HG03575 (cell line): ENCODE measurements around the gene FPGT.
"Not testable (repeated sequence)": the region's sequence is repeated elsewhere in the genome, so short reads cannot be mapped to it uniquely, and the experiment has no call there.

ENCODE experiments used
- ATAC-seq: cut with Tn5 transposase; IDR thresholded peaks from one replicate; pipeline ENCODE4 v1.9.1; 2021; ENCODE audit not compliant: unreplicated experiment, insufficient number of reproducible peaks, low FRiP score; ENCODE audit errors: extremely low read depth

Gene FPGT

DNA sequence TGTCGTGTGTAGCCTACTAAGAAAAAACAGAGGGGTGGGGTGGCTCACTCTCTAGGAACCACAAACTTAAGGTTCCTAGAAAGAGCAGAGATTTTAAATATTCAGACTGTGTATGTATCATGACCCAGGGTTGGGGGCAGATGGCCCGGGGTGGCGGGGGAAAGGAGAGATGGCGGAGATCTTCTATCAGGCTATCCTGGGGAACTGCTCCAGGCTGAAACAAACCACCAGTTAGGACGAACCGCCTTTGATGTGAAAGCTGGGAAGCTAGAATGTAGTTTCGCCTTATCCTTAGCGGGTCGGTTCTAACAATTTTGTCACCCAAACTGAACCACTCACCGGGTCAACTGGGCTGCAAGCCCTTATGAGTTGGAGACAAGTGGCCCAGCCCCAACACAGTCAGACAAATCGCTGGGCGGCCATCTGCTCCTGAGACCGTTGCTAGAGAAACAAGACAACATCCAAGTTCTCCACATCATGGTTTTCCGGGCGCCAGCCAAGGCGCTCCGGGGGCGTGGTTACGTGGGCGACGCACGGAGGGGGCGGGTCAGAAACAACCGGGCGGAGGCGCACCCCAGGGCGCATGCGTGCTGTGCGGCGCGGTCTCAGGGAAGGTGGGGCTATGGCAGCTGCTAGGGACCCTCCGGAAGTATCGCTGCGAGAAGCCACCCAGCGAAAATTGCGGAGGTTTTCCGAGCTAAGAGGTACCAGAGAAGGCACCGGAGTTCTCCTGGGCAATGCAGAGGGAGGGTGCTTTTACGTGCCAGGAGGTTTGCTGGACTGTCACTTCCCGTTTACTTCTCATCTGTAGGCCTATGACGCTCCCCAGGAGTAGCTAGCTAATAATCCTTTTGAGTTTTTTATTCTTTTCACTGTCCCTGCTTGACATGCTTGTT lies at the start of gene FPGT, which contains the start of gene LRRIQ3:
Gene FPGT (plus strand): TSS at position 586 of the 896 bp plus-strand sequence. CDS start 37 bp downstream, at position 623.
Gene LRRIQ3 (minus strand): TSS at position 520 of the 896 bp plus-strand sequence. CDS start 14,492 bp downstream, outside the sequence.
- peak; percentile 82 for ATAC-seq

DNA sequence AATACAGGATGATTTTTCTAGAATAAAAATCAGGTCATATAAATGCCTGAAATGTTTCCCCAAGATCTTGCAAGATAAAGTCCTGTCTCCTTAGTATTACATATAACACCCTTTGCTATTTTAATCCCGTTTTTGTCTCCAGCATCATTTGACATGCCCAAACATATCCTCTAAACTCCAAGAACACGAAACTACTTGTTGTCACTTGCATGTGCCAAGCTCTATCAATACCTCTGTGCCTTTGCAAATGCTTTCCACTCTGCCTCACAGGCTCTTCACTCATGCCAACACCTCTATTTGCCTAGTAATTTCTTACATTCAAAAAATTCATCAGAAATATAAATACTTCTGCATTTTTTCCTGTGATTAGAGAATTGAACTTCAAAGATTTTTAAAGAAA lies 38.0 kb upstream of the FPGT start:
- no peak for ATAC-seq

DNA sequence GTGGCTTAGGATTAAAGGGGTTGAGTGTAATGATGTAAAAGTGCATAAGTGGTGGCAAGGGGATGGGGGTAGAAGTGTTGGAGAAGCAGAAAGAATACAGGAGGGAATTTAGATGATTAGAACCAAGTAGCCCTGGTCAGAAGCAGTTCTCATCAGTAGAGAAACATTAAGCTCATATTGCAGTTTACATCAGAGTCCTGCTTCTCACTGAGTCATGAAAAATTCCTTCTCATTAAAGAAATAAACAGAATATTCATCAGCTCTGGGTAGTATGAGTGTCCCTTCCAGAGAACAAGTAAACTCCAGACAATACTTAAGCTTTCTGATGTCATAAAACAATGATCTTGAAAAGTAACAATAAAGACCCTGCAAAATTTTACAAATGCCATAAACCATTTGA lies 36.5 kb upstream of the FPGT start:
- no peak for ATAC-seq

DNA sequence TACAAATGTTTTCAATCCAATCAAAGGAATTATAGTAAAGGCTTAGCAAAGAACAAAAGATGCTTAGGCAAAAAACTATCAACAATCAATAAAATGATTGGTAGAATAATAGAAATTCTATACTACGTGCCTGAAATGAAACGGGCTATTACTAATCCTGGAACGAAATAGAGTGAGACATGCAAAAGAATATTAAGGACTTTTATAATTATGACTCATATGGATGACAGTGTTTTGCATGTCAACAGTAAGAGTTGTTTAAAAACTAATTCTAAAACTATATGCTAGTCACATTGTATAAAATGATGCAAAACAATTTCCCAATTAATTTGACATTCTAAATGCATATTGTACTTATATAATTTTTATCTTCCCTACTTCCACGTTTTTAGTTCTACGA lies 35.7 kb upstream of the FPGT start:
- no peak for ATAC-seq

DNA sequence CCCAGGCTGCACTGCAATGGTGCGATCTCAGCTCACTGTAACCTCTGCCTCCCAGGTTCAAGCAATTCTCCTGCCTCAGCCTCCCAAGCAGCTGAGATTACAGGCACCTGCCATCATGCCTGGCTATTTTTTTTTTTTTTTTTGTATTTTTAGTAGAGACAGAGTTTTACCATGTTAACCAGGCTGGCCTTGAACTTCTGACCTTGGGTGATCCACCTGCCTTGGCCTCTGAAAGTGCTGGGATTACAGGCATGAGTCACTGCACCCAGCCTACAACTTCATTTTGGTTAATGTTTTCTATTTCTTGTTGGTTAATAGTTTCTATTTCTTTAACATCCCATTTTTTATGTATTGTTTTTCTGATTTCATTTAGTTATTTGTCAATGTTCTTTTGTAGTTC lies 23.6 kb upstream of the FPGT start:
- ATAC-seq, result not testable (repeated sequence)

DNA sequence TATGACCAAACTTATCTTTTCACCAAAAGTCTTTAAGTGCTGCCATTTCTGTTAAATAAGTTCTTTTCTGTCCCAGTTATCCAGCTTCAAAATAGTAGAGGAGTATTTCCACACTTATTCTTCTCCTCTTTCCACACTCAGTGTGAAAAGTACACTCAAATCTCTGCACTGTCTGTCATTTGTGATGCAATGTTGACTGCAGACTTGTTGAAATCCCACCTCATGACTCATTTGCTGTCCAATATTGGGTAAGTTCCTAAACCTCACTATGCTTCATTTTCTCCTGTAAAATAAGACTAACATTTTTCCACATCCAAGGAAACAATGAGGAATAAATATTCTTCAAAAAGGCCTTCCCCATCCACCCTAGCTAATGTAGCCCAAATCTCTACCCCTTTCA lies 17.6 kb upstream of the FPGT start:
- no peak for ATAC-seq

DNA sequence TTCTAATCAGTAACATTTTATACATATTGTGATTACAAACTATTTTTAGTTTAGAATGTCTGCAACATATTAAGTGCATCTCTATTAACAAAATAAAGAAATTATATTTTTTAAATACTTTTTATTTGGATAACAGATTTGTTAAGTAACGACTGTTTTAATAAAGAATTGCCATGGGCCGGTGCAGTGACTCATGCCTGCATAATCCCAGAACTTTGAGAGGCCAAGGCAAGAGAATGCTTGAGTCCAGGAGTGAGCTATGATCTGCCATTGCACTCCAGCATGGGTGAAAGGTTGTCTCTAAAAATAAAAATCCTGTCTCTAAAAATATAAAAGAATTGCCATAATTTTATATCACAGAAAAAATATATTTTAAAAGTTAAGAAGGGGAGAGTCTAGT lies 4.1 kb upstream of the FPGT start:
- ATAC-seq, result no peak

DNA sequence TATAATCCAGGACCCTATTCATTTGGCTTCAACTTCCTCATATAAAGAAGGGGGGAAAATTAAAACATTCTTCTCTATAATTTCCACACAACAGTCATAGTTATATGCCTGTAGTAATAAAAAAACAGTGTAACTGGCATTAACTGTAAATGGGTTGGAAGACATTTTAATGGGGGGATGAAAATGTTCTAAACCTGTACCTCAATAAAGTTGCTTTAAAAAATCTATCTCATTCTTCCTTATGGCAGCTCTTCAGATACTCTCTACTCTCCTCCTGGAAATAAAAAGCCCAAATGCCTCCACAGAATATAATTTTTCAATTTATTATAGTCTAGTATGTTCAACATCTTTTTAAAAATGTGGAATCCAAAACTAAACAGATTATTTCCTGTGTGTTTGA lies 2.7 kb upstream of the FPGT start:
- ATAC-seq, result no peak

DNA sequence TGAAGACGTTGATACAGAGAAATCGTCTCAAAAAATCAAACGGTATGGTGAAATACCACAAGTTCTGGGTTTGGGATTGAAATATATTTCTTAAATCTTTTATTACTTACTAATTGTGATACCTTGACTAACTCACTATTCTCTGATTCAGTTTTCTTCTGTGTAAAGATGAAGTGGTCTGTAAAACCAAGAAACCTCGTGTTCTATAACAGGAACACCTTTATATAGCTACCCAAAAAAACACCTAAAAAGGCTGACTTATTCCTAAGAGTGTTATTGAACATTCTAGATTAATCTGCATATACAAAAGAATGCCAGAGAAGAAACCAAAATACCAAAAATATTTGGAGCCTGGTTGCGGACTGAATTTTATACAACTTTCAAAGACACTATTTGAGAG lies 787 bp upstream of the FPGT start:
- ATAC-seq, result no peak

DNA sequence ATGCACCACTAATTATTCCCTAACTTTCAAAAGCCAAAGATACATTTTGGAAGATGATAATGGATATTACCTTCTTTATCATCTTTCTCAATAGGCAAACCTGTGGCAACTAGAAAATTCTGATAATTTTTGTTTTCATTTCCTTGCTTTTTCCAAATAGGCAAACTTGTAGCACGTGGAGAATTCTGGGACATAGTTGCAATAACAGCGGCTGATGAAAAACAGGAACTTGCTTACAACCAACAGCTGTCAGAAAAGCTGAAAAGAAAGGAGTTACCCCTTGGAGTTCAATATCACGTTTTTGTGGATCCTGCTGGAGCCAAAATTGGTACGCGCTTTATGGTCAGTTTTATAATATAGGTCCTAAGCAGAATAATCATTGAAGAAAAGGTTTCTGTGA lies 1.5 kb downstream of the FPGT start:
- no peak for ATAC-seq

DNA sequence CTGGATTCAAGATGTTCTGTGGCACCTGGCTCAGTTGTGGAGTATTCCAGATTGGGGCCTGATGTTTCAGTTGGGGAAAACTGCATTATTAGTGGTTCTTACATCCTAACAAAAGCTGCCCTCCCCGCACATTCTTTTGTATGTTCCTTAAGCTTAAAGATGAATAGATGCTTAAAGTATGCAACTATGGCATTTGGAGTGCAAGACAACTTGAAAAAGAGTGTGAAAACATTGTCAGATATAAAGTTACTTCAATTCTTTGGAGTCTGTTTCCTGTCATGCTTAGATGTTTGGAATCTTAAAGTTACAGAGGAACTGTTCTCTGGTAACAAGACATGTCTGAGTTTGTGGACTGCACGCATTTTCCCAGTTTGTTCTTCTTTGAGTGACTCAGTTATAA lies 7.2 kb downstream of the FPGT start:
- ATAC-seq, result no peak

DNA sequence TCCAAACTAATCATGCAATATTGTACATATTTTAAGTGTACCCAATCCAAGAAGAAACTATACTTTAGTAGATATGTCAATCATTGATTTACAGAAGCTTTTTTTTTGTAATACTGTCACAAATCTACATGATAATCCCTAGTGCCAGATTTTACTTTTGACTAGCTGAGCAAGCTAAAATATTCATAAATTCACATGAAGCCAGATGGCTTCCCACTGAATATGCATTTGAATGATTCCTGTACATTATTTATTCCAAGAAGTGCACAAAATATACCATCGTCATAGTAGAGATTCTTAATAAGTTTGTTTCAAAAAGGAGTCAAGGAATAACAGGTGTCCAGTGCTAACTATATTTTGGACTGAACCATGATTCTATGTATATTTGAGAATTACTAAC lies 17.2 kb downstream of the FPGT start:
- no peak for ATAC-seq

DNA sequence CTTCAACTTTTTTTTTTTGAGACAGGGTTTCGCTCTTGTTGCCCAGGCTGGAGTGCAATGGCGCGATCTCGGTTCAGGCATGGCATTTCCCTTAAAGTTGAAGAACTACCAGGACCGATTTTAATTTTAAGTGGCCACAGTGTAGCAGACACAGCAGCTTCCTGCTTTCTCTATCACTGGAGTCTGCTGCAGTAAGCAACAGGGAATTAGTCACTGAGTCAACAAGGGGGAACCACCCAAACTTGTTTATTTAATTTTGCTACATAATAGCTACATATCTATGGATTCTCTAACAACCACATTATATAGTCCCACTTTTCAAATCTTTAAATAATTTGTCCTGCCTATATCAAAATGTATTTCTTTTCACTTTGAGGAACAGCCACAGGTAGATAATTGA lies 24.7 kb downstream of the FPGT start:
- ATAC-seq, result no peak

DNA sequence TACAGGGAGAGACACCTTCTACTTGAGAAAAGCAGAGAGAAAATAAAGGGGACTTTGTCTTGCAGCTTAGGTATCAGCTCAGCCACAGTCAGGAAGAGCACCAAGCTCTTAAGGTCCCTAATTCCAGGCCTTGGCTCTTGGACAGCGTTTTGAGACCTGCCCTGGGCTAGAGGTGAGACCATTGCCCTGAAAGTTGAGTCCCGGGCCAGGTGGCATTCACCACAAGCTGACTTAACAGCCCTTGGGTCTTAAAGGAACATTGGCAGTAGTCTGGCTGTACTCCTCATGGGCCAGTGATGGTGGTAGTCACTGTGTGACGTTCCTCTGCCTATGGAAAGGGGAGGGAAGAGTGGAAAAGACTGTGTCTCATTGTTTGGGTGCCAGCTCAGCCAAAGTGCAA lies 25.4 kb downstream of the FPGT start:
- no peak for ATAC-seq

DNA sequence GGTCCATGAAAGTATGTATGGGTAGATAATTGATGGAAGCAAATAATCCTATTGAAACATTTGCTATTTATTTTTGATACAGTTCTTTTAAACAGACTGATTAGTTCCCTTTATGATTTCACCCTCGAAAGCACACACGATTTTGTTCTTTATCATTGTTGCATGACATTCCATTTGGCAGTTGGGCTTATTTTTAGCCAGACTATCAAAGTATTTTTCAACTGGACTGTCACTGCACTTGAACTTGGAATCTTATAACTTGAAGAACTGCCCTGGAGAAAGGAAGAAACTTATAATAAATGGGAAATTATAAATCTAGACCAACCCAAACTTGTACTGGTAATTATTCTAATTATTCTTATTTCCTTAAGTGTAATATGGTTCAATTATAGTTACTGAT lies 37.1 kb downstream of the FPGT start, which contains the start of gene TNNI3K:
Gene TNNI3K (plus strand): TSS at position 235 of the 400 bp plus-strand sequence. CDS start 65 bp downstream, at position 300.
- no peak for ATAC-seq

DNA sequence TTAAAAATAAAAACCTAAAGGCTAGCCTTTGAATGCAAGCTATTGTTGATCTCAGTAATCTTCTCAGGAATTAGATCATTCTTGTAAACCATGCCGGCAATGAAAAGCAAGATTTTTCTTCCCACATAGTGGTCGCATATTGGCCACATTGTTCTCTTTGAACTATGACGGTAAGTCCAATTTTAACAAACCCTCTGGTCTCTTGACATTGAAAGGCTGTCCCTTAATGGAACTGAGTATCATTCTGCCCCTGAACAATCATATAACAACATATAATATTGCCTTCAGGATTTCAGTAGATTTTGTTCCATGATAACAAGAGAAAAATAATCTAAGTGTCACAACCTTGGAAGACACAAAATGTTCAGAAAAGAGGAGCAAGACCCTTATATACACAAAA lies 38.4 kb downstream of the FPGT start:
- no peak for ATAC-seq

DNA sequence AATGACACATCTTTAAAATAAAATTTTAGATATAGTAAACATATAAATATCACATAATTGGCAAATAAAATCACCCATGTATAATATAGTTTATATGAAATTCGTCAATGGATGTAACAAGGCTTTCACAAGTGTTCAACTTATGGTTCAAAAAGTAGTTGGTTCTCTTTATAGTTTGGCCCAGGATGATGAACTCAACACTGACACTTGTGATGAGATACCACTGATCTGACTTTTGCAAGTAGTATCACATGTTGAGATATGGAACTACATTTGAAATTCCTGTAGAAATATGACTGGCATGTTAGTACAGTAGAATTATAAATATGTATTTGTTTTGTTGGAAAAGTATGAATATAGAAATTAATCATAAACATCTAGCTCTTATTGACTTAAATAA lies 39.0 kb downstream of the FPGT start:
- ATAC-seq, result no peak

DNA sequence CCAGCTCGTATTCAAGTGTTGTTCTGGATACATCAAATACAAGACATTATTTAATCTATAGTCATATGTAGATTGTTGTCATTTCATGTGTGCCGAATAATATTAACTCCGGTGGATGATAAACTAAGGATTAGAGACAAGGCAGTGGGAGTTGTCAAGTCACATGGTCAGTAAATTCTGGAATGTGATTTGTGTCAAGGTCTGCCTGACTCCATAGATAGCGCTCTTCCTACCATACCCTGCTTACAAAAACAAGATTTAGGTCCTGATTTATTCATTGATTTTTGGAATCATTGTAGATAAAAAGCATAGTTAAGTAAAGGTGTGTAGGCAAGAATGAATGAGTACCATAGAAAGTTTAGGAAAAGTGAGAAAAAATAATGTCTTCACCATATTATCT lies 39.7 kb downstream of the FPGT start:
- no peak for ATAC-seq

DNA sequence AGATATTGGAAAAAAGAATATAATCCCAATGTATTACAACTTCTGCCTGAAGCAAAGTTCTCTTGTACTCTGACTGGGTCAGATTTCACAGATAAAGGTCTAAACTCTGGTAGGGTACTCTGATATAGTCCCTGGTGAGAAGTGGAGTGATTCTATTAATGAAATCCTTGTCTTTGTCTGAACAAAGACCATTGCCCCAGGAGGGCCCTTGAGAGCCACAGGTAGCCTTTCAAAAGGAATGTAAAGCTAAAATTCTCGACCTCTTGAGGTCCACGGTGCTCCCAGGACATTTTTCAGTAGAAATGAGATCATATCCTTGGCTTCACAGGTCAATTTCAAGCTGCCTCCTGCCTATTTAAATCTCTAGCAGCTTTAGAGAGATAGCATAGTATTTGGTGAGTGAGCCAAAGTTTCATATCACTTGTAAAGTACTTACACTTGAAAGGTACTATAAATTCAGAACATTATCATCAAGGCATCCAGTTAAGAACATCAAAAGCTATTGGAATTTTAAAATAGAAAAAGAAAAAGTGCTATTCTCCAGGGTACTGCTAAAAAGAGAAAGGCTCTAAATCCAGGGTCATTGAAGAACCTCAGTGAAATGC lies 47.2 kb downstream of the FPGT start:
- no peak for ATAC-seq

DNA sequence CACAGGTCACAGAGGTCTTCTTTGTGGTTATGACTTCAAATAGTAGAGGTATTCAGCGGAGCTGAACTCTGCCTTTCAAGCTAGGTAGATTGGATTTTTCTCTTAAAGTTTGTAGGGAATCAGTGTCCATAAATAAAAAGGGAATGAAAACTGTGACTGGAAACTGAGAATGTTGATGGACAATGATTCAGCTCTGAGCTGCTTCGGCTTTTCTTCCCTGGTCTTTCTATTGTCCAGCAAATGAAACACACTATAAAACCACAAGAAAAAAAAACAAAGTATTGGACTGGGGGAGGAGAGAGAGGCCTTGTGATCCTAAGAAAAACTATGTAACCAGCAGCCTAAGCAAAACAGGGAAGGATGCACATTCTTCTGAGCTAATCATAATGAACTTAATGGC lies 48.3 kb downstream of the FPGT start:
- ATAC-seq, result no peak
